K562 (cell line): ENCODE results near the gene RACK1. TPM values are rescaled to one million over a fixed set of nuclear protein-coding genes. Genes with fewer than 3 reads are reported as not detected.

Experiments used
- ARID1B ChIP-seq: fragments of 450-650 bp; IDR thresholded peaks from 2 replicates; pipeline ENCODE4 v1.6.1; 2016; ENCODE audit warnings: antibody characterized with exemption, mild to moderate bottlenecking, inconsistent platforms
- DNMT1 ChIP-seq: fragments of 450-650 bp; IDR thresholded peaks from 2 replicates; pipeline ENCODE4 v1.6.1; 2016; ENCODE audit warnings: antibody characterized with exemption, mild to moderate bottlenecking
- DPF2 ChIP-seq: fragments of 450-650 bp; IDR thresholded peaks from 2 replicates; pipeline ENCODE4 v1.6.1; 2016
- FOXA3 ChIP-seq, 2 experiments: fragments of 450-650 bp in 1 of 2; sonication (generic) in 1 of 2; formaldehyde crosslinking; IDR thresholded peaks in 1 of 2; conservative IDR thresholded peaks in 1 of 2; 2 replicates each; pipeline versions ENCODE4 v1.4.0 to v1.8.0; 2020 to 2022; ENCODE audit warnings: mild to moderate bottlenecking in 2 of 2, missing genetic modification reagents in 1 of 2
- KDM5B ChIP-seq: fragments of 200-600 bp; sonication (generic); IDR thresholded peaks from 2 replicates; pipeline ENCODE4 v1.6.1; 2012; ENCODE audit warnings: low read depth, mild to moderate bottlenecking, moderate library complexity, low read length, control low read depth, inconsistent platforms; ENCODE audit not compliant: insufficient replicate concordance
- NONO ChIP-seq, 2 experiments: fragments of 200-400 bp in 1 of 2; fragments of 450-650 bp in 1 of 2; formaldehyde crosslinking in 1 of 2; IDR thresholded peaks; 2 replicates each; pipeline ENCODE4 v1.6.1; 2017; ENCODE audit warnings: low read depth in 2 of 2, mild to moderate bottlenecking in 2 of 2, moderate library complexity in 2 of 2, low read length in 1 of 2
- RBBP5 ChIP-seq: fragments of 200-600 bp; sonication (generic); IDR thresholded peaks from 2 replicates; pipeline ENCODE4 v1.6.1; 2012; ENCODE audit warnings: borderline replicate concordance, mild to moderate bottlenecking, low read length, control low read depth, inconsistent platforms; ENCODE audit not compliant: insufficient read depth, poor library complexity, severe bottlenecking
- TBL1XR1 ChIP-seq, 2 experiments: IDR thresholded peaks; 2 replicates each; pipeline ENCODE4 v1.6.1; 2012; ENCODE audit warnings: improper control_type of control experiment in 2 of 2, low read length in 2 of 2, mild to moderate bottlenecking in 1 of 2
- TCF3 ChIP-seq: sonication (generic); formaldehyde crosslinking; IDR thresholded peaks from 2 replicates; pipeline ENCODE4 v1.4.0; 2020; ENCODE audit warnings: mild to moderate bottlenecking, missing genetic modification reagents
- ZSCAN29 ChIP-seq: fragments of 450-650 bp; IDR thresholded peaks from 2 replicates; pipeline ENCODE4 v1.6.1; 2017
- polyA plus RNA-seq, 8 experiments: library from polyadenylated mRNA; depleted of rRNA in 4 of 8; stranded (reverse) in 5 of 8; unstranded in 3 of 8; fragments of >200 nt; fragmentation: Nextera tagmentation in 2 of 8; fragmentation: Illumina TruSeq in 1 of 8; extraction: Ambion mirVana in 2 of 8; extraction: Trizol in 1 of 8; gene quantifications; 2 replicates each; pipeline versions ENCODE4 v1.2.1 to v1.2.3, GENCODE V29; 2011 to 2014; ENCODE audit warnings: inconsistent platforms in 1 of 8, missing spikeins in 1 of 8
- total RNA-seq, 7 experiments: library from RNA; depleted of rRNA in 6 of 7; stranded (reverse); fragments of >200 nt in 6 of 7; fragmentation: Illumina TruSeq in 2 of 7; extraction: Trizol in 2 of 7; gene quantifications; 2 replicates each; pipeline versions ENCODE4 v1.2.1 to v1.2.3, GENCODE V29; 2011 to 2021; ENCODE audit warnings: low replicate concordance in 1 of 7
- TF ChIP-seq, protein P1 (sequence below), 2 experiments: fragments of 450-650 bp; IDR thresholded peaks; 2 replicates each; pipeline ENCODE4 v1.6.1; 2016
- TF ChIP-seq, protein P2 (sequence below): sonication (generic); formaldehyde crosslinking; IDR thresholded peaks from 2 replicates; pipeline ENCODE4 v1.9.0; 2022; ENCODE audit warnings: mild to moderate bottlenecking, missing genetic modification reagents
- TF ChIP-seq, protein P3 (sequence below), 3 experiments: fragments of 200-800 bp in 1 of 3; sonication (Bioruptor generic) in 1 of 3; sonication (generic) in 1 of 3; formaldehyde crosslinking in 1 of 3; IDR thresholded peaks; 2 replicates each; pipeline versions ENCODE4 v1.6.1 to v1.8.0; 2016 to 2022; ENCODE audit warnings: mild to moderate bottlenecking in 2 of 3, missing compliant biosample characterization in 2 of 3, missing genetic modification characterization in 2 of 3, missing genetic modification reagents in 1 of 3
- TF ChIP-seq, protein P4 (sequence below), 2 experiments: fragments of 450-650 bp; IDR thresholded peaks; 2 replicates each; pipeline ENCODE4 v1.6.1; 2018; ENCODE audit warnings: mild to moderate bottlenecking in 2 of 2, low read depth in 1 of 2; ENCODE audit not compliant: partially characterized antibody in 2 of 2
- TF ChIP-seq, protein P5 (sequence below): sonication (generic); formaldehyde crosslinking; IDR thresholded peaks from 2 replicates; pipeline ENCODE4 v1.8.0; 2022; ENCODE audit warnings: missing genetic modification reagents, mild to moderate bottlenecking, moderate library complexity, borderline replicate concordance

RACK1 gene
- total and polyA plus RNA-seq, 9 of the 15 experiments (the other 6 are each of a cell fraction or from before 2014, with no cell fraction given) = 2,303 to 5,311 (median 3,833) TPM

DNA sequence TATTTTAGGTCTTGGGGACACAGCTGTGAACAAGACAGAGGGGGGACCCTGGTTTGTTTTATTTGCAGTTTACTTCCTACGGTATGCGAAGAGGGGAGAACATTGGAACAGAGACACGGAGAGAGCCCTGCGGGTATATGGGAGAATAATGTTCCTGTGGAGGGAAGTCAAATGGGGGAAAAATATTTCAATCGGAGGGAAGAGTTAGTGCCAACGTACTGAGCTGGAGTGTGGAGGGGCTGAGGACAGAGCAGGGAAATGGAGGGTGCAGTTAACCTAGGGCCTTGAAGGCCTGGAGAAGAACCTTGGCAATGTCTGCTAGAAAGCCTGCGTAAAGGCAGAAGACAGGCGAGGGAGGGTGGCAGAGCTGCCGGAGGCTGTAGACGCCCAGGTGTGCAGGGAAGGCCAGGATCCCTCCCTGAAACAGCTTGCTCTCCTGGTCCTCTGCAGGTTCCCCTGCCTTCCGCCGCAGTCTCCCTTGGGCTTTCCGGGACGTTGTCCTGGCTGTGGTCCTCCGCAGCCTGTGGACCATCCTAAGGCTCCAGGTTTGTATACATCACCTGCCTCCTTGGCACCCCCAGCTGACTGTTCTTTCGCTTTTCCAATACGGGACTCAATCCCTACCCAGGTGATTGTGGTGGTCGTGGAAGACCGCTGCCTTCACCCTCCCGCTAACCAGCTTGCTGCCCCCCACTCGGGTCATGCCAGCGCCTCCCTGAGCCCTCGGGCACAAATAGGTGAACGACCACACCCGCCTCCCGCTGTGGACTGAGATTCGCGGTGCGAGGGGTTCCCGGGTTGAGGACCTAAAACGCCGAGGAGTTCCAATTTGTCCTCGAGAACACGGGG, 1.9 kb upstream of the RACK1 start (continued):
- TF ChIP-seq, protein P1, sequence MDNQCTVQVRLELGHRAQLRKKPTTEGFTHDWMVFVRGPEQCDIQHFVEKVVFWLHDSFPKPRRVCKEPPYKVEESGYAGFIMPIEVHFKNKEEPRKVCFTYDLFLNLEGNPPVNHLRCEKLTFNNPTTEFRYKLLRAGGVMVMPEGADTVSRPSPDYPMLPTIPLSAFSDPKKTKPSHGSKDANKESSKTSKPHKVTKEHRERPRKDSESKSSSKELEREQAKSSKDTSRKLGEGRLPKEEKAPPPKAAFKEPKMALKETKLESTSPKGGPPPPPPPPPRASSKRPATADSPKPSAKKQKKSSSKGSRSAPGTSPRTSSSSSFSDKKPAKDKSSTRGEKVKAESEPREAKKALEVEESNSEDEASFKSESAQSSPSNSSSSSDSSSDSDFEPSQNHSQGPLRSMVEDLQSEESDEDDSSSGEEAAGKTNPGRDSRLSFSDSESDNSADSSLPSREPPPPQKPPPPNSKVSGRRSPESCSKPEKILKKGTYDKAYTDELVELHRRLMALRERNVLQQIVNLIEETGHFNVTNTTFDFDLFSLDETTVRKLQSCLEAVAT (IDR thresholded peaks at IDR 0.05) = 0 out of 4 replicates have a peak, but pooled peaks of 1 of the 2 experiments have one; percentile 47
- 0 out of 2 replicates have a peak, but pooled peaks have one; percentile 13 for TF ChIP-seq ZSCAN29
- 0 out of 4 replicates have a peak, but pooled peaks of 1 of the 2 experiments have one; percentile 50 for TF ChIP-seq NONO (IDR thresholded peaks at IDR 0.05; ENCODE audit: low read depth in 2 of 2, low read length in 1 of 2)
- peak; percentile 36 for TF ChIP-seq ARID1B
- TF ChIP-seq RBBP5 = peak; percentile 49
- TF ChIP-seq DNMT1 = 0 out of 2 replicates have a peak, but pooled peaks have one; percentile 23
- peak; percentile 31; the same call in 1 of the 2 replicates for TF ChIP-seq DPF2
- TF ChIP-seq TCF3 = no peak
- TF ChIP-seq, protein P2, sequence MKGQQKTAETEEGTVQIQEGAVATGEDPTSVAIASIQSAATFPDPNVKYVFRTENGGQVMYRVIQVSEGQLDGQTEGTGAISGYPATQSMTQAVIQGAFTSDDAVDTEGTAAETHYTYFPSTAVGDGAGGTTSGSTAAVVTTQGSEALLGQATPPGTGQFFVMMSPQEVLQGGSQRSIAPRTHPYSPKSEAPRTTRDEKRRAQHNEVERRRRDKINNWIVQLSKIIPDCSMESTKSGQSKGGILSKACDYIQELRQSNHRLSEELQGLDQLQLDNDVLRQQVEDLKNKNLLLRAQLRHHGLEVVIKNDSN = peak; percentile 38; the same call in 1 of the 2 replicates
- TF ChIP-seq, protein P3, sequence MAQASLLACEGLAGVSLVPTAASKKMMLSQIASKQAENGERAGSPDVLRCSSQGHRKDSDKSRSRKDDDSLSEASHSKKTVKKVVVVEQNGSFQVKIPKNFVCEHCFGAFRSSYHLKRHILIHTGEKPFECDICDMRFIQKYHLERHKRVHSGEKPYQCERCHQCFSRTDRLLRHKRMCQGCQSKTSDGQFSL (CRISPR knock-in tag; IDR thresholded peaks at IDR 0.05) = 0 out of 2 replicates have a peak, but pooled peaks have one; percentile 7
- TF ChIP-seq, protein P3 (tag; IDR thresholded peaks at IDR 0.05) = no peak
- TF ChIP-seq KDM5B = peak; percentile 77
- 0 out of 4 replicates have a peak, but pooled peaks of 1 of the 2 experiments have one; percentile 17 for TF ChIP-seq TBL1XR1 (IDR thresholded peaks at IDR 0.05; ENCODE audit: low read length in 2 of 2)
- TF ChIP-seq, protein P4, sequence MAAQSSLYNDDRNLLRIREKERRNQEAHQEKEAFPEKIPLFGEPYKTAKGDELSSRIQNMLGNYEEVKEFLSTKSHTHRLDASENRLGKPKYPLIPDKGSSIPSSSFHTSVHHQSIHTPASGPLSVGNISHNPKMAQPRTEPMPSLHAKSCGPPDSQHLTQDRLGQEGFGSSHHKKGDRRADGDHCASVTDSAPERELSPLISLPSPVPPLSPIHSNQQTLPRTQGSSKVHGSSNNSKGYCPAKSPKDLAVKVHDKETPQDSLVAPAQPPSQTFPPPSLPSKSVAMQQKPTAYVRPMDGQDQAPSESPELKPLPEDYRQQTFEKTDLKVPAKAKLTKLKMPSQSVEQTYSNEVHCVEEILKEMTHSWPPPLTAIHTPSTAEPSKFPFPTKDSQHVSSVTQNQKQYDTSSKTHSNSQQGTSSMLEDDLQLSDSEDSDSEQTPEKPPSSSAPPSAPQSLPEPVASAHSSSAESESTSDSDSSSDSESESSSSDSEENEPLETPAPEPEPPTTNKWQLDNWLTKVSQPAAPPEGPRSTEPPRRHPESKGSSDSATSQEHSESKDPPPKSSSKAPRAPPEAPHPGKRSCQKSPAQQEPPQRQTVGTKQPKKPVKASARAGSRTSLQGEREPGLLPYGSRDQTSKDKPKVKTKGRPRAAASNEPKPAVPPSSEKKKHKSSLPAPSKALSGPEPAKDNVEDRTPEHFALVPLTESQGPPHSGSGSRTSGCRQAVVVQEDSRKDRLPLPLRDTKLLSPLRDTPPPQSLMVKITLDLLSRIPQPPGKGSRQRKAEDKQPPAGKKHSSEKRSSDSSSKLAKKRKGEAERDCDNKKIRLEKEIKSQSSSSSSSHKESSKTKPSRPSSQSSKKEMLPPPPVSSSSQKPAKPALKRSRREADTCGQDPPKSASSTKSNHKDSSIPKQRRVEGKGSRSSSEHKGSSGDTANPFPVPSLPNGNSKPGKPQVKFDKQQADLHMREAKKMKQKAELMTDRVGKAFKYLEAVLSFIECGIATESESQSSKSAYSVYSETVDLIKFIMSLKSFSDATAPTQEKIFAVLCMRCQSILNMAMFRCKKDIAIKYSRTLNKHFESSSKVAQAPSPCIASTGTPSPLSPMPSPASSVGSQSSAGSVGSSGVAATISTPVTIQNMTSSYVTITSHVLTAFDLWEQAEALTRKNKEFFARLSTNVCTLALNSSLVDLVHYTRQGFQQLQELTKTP (IDR thresholded peaks at IDR 0.05; ENCODE audit: low read depth in 1 of 2, partially characterized antibody in 2 of 2) = peak in 1 of 2 experiments; percentile 29
- TF ChIP-seq, protein P5, sequence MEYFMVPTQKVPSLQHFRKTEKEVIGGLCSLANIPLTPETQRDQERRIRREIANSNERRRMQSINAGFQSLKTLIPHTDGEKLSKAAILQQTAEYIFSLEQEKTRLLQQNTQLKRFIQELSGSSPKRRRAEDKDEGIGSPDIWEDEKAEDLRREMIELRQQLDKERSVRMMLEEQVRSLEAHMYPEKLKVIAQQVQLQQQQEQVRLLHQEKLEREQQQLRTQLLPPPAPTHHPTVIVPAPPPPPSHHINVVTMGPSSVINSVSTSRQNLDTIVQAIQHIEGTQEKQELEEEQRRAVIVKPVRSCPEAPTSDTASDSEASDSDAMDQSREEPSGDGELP = peak; percentile 48
- TF ChIP-seq FOXA3 (CRISPR knock-in tag; conservative IDR thresholded peaks at IDR 0.05 in 1 of 2, IDR thresholded peaks at IDR 0.05 in 1 of 2) = peak in 1 of 2 experiments; percentile 80; a peak in 1 of 4 replicates
